Naive B cell (primary cell): ENCODE measurements around the gene SYTL3. TPM values are rescaled to one million over a fixed set of nuclear protein-coding genes. Genes with fewer than 3 reads are reported as not detected.

Source experiments
- ATAC-seq, 2 donors: fragments of 150-1000 bp; cut with Tn5 transposase; 2 replicates each; pipeline ENCODE4 v1.10.0; 2021; ENCODE audit warnings: low read depth in 2 of 2, mild to moderate bottlenecking in 2 of 2, moderate library complexity in 2 of 2
- DNase-seq: peaks from one replicate; pipeline ENCODE4 v3.0.0; 2022
- H3K27ac Mint-ChIP-seq, 6 donors: one replicate each; pipeline ENCODE4 v1.8.0; 2020 to 2022; ENCODE audit warnings: mild to moderate bottlenecking in 6 of 6, mixed read lengths in 6 of 6, moderate library complexity in 5 of 6, inconsistent platforms in 2 of 6
- H3K27me3 Mint-ChIP-seq, 3 donors: one replicate each; pipeline ENCODE4 v1.8.0; 2021 to 2022; ENCODE audit warnings: mixed read lengths in 3 of 3, mild to moderate bottlenecking in 1 of 3
- H3K36me3 Mint-ChIP-seq, 2 donors: one replicate each; pipeline ENCODE4 v1.8.0; 2020 to 2022; ENCODE audit warnings: mixed read lengths in 2 of 2, inconsistent platforms in 1 of 2, mild to moderate bottlenecking in 1 of 2
- H3K4me1 Mint-ChIP-seq, 3 donors: one replicate each; pipeline ENCODE4 v1.8.0; 2020 to 2022; ENCODE audit warnings: mixed read lengths in 3 of 3, inconsistent platforms in 1 of 3, mild to moderate bottlenecking in 1 of 3, moderate library complexity in 1 of 3
- H3K4me3 Mint-ChIP-seq, 8 donors: one replicate each; pipeline ENCODE4 v1.8.0; 2020 to 2022; ENCODE audit warnings: mild to moderate bottlenecking in 8 of 8, mixed read lengths in 8 of 8, moderate library complexity in 8 of 8, inconsistent platforms in 2 of 8
- H3K9me3 Mint-ChIP-seq, 7 donors: one replicate each; pipeline ENCODE4 v1.8.0; 2020 to 2022; ENCODE audit warnings: mixed read lengths in 7 of 7, mild to moderate bottlenecking in 5 of 7, inconsistent platforms in 2 of 7, moderate library complexity in 1 of 7
- polyA plus RNA-seq, 6 donors: library from polyadenylated mRNA; unstranded; fragments of 300-500 nt; fragmentation: Illumina TruSeq; gene quantifications; one replicate each; pipeline ENCODE4 v1.2.3, GENCODE V29; 2021; ENCODE audit warnings: low read depth in 6 of 6

SYTL3 gene
- polyA plus RNA-seq, 6 donors from 2014 or later, result 0.12 to 0.71 (median 0.31) TPM; not detected in 2

DNA sequence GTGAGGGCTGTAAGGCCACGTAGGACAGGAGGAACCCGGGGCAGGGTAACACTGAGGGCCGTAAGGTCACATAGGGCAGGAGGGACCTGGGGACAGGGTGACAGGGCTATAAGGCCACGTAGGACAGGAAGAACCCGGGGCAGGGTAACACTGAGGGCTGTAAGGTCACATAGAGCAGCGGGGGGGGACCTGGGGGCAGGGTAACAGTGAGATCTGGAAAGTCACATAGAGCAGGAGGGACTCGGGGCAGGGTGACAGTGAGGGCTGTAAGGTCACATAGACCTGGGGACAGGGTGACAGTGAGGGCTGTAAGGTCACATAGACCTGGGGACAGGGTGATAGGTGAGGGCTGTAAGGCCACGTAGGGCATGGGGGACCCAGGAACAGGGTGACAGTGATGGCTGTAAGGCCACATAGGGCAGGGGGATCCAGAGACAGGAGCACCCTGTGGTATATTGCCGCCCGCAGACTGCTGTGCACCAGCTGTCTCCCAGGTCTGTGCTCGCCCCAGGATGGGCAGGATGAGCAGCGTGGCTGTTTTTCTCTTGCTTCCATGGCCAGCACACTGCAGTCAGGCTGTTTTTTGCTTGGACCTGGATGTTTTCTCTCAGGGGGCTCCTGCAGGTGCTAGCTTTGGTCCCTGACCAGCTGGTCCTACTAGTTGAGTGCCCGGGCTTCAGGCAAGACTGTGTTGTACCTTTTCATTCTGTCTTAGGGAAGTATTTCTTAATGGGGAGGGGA, 55.7 kb downstream of the SYTL3 start:
- H3K9me3 Mint-ChIP-seq, result peaks cover 0 to 2% (median 0%) of the 10 kb centered on the region in 7 donors
- peak overlapping the region in 1 of 8 donors; percentile 22 for H3K4me3 Mint-ChIP-seq
- H3K27ac Mint-ChIP-seq, result peak overlapping the region in 5 of 6 donors; percentile 3 to 83 (median 39)

DNA sequence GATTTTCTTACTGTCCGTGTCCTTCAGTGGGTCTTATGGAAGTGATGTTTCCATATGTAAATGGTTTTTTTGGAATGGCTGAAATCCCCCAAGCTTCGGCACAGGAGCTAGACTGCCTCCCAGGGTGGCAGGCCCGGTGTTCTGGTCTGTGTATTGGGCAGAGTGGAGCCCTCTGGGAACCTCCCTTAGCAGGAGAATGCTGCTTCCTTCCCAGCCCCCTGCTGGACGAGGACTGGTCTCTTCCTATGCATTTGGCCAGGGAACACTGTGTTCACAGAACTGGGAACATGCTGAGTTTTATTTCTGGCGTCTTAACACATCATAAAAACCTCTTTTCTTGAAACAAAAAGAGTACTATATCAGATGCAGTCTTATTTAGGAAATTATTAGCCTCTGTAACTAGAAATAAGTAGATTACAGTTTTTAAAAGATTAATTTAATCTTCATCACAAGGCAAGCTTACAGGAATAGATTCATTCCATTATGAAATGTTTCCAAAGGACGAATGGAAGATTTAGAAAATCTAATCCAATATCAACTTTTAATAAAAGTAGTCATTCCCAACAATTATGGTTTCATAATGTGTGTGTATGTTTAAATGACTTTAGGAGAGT, 56.6 kb downstream of the SYTL3 start:
- Mint-ChIP-seq H3K36me3 (no peaks in the 10 kb centered on the region), H3K4me3 (no peak overlapping the region), H3K4me1 (peaks cover 11 to 34% (median 21%) of the 10 kb centered on the region in 3 donors), H3K27ac (peak overlapping the region in 1 of 6 donors; percentile 9), H3K9me3 (no peaks in the 10 kb centered on the region), H3K27me3 (no peaks in the 10 kb centered on the region)
- ATAC-seq, result no peak
- no peak for DNase-seq

More for the DNA sequence above, 55.7 kb downstream of the SYTL3 start:
- DNase-seq, result no peak
- ATAC-seq, result no peak
- Mint-ChIP-seq H3K4me1 (peaks cover 11 to 34% (median 21%) of the 10 kb centered on the region in 3 donors), H3K27me3 (no peaks in the 10 kb centered on the region), H3K36me3 (no peaks in the 10 kb centered on the region)

DNA sequence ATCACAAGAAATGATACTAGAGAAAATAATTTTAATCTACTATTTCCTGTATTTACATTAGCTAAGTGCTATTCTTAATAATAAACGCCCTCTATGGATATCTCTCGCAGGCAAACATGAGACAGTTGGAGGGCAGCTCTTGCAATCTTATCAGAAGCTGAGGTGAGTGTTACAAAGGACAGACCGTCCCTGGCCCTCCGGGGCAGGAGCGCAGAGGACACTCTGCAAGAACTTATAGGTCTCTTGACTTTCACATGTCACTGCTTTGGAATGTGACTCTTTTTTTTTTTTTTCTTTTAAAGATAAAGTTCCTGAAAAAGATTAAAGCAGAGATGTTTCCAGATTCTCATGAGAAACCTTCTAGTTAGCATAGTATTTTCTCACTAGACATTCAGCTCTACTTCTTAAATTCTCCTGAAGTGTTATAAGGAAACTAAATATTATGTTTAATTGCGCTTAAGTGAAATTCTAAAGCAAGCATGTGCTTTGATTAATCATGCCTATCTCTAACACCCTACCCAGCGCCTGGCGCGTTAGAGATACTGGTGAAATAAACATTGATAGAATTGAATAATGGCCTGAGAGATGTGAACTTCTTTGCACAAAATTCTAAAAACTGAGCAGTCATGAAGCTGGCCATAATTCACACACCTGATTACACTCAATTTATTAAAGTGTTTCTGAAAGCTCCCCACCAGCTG, 57.4 kb downstream of the SYTL3 start:
- no peaks in the 10 kb centered on the region for H3K36me3 Mint-ChIP-seq
- H3K27me3 Mint-ChIP-seq, result no peaks in the 10 kb centered on the region
- peak overlapping the region in 3 of 6 donors; percentile 75 to 91 (median 80) for H3K27ac Mint-ChIP-seq
- peak overlapping the region in 2 of 8 donors; percentile 50 to 64 for H3K4me3 Mint-ChIP-seq
- H3K9me3 Mint-ChIP-seq, result no peaks in the 10 kb centered on the region
- H3K4me1 Mint-ChIP-seq, result peaks cover 11 to 37% (median 21%) of the 10 kb centered on the region in 3 donors
- DNase-seq (no peak), ATAC-seq (no peak)

DNA sequence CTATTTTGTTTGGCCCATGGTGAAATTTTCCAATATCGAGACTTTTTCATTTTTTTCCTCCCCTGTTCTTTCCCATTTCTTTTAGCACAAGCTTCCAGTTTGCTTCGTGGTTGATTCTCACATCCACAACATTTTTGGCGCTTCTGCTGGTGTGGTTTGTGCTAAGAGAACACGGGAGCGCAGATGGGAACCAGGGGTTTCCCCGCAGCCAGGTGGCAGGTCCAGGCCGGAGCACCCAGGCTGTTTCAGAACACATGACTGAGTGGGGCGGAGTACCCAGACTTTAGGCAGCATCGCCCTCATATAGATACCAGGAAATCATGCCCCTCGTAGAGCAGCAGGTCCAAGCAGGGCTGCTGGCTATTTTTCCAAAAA, 58.0 kb downstream of the SYTL3 start:
- Mint-ChIP-seq H3K4me1 (peaks cover 11 to 39% (median 21%) of the 10 kb centered on the region in 3 donors), H3K4me3 (peak overlapping the region in 3 of 8 donors; percentile 40 to 64 (median 50)), H3K27ac (peak overlapping the region in 5 of 6 donors; percentile 58 to 92 (median 80))

DNA sequence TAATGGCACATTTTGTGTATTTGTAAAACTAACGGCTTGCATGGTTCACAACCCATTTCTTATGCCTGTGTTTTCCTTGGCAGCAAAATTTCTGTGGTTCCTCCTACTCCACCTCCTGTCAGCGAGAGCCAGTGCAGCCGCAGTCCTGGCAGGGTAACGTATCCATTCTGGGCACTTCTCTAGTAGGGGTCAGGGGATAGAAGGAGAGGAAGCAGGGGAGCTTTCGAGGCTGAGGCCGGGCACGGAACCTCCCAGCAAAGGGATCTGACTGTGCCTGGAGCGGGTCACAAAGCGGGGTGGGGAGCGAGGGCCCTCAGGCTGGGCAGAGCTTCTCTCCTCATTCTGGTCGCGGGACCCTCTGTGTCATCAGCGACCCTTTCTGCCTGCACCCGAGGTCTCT, 58.4 kb downstream of the SYTL3 start:
- Mint-ChIP-seq H3K9me3 (no peaks in the 10 kb centered on the region), H3K4me1 (peaks cover 11 to 39% (median 24%) of the 10 kb centered on the region in 3 donors), H3K27ac (peak overlapping the region in 4 of 6 donors; percentile 33 to 92 (median 78)), H3K36me3 (no peaks in the 10 kb centered on the region), H3K4me3 (peak overlapping the region in 2 of 8 donors; percentile 40 to 51), H3K27me3 (no peaks in the 10 kb centered on the region)
- ATAC-seq (no peak), DNase-seq (no peak)

More for the DNA sequence above, 58.0 kb downstream of the SYTL3 start:
- DNase-seq (peak; percentile 48), ATAC-seq (peak; percentile 45 to 61)
- no peaks in the 10 kb centered on the region for H3K27me3 Mint-ChIP-seq
- no peaks in the 10 kb centered on the region for H3K9me3 Mint-ChIP-seq
- H3K36me3 Mint-ChIP-seq, result no peaks in the 10 kb centered on the region

DNA sequence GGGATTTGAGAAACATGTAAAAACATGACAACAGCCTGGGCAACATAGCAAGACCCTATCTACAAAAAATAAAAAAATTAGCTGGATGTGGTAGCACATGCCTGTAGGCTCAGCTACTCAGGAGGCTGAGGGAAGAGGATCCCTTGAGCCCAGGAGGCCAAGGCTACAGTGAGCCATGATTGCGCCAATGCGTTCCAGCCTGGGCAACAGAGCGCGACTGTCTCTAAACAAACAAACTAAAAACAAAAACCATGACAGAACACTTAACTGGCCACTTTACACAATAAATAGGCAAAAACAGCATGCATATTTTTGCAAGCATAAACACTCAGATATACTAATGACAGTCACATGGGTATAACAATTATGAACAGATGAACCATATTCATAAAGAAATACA, 60.0 kb downstream of the SYTL3 start:
- no peaks in the 10 kb centered on the region for H3K36me3 Mint-ChIP-seq
- ATAC-seq, result no peak
- peak overlapping the region in 1 of 6 donors; percentile 14 for H3K27ac Mint-ChIP-seq

DNA sequence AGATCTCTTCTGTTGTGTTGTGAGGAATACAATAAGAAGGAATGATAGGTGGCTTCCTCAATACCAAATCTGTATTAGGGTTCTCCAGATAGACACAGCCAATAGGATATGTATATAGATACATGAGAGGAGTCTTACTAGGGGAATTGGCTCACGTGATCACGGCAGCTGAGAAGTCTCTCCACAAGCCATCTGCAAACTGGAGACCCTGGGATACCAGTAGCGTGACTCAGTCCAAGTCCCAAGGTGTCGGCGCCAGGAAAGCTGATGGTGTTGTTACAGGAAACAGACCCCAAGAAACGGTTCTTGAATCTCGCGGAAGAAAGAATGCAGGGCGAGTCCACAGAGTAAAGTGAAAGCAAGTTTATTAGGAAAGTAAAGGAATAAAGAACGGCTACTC, 61.4 kb downstream of the SYTL3 start:
- Mint-ChIP-seq H3K27me3 (no peaks in the 10 kb centered on the region), H3K9me3 (no peaks in the 10 kb centered on the region), H3K4me1 (peaks cover 24 to 43% (median 41%) of the 10 kb centered on the region in 3 donors), H3K27ac (peak overlapping the region in 2 of 6 donors; percentile 30 to 66), H3K36me3 (no peaks in the 10 kb centered on the region), H3K4me3 (peak overlapping the region in 1 of 8 donors; percentile 63)
- ATAC-seq (no peak), DNase-seq (no peak)

More for the DNA sequence above, 60.0 kb downstream of the SYTL3 start:
- Mint-ChIP-seq H3K27me3 (no peaks in the 10 kb centered on the region), H3K4me3 (no peak overlapping the region), H3K9me3 (no peaks in the 10 kb centered on the region), H3K4me1 (peaks cover 12 to 38% (median 29%) of the 10 kb centered on the region in 3 donors)
- DNase-seq, result no peak

DNA sequence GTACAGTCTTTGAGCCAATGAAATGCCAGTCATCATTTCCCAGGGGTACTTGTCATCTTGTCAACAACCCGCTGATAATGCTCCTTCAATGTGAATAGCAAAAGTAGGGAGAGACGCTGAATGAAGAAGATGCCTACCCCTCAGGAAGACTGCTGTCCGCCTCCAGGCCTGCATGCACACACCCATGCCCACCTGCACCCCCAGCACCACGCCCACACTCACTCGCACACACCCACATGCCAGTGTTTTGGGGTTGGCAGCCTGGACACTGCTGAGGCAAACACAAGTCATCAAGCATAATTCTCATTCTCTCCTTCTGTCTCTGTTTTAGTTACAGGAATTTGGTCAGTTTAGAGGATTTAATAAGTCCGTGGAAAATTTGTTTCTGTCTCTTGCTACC, 63.6 kb downstream of the SYTL3 start:
- peaks cover 36 to 54% (median 49%) of the 10 kb centered on the region in 3 donors for H3K4me1 Mint-ChIP-seq
- peak overlapping the region in 2 of 6 donors; percentile 25 to 26 for H3K27ac Mint-ChIP-seq
- ATAC-seq (no peak), DNase-seq (no peak)
- H3K4me3 Mint-ChIP-seq, result no peak overlapping the region
- H3K9me3 Mint-ChIP-seq, result peaks cover 0 to 1% (median 0%) of the 10 kb centered on the region in 7 donors
- H3K36me3 Mint-ChIP-seq, result no peaks in the 10 kb centered on the region
- no peaks in the 10 kb centered on the region for H3K27me3 Mint-ChIP-seq

DNA sequence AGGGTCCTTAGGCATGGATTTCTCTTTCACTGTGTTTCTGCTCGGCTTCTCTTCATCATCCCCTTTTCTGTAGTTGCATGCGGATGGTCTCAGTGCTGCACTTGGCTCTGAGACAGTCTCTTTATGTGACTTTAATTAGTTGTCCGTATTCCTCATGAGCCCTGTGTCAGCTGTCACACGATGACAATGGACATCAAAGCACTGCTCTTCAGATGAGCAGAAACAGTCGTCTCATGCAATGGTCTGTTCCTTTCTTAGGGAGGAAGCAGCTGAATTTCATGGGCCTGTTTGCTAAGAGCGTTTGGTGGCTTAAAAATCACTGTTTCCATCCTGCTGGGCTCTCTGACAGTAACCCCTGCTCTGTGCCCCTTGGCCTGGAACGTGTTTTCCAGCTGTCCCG, 64.9 kb downstream of the SYTL3 start:
- Mint-ChIP-seq H3K36me3 (no peaks in the 10 kb centered on the region), H3K4me1 (peaks cover 45 to 65% (median 57%) of the 10 kb centered on the region in 3 donors)

DNA sequence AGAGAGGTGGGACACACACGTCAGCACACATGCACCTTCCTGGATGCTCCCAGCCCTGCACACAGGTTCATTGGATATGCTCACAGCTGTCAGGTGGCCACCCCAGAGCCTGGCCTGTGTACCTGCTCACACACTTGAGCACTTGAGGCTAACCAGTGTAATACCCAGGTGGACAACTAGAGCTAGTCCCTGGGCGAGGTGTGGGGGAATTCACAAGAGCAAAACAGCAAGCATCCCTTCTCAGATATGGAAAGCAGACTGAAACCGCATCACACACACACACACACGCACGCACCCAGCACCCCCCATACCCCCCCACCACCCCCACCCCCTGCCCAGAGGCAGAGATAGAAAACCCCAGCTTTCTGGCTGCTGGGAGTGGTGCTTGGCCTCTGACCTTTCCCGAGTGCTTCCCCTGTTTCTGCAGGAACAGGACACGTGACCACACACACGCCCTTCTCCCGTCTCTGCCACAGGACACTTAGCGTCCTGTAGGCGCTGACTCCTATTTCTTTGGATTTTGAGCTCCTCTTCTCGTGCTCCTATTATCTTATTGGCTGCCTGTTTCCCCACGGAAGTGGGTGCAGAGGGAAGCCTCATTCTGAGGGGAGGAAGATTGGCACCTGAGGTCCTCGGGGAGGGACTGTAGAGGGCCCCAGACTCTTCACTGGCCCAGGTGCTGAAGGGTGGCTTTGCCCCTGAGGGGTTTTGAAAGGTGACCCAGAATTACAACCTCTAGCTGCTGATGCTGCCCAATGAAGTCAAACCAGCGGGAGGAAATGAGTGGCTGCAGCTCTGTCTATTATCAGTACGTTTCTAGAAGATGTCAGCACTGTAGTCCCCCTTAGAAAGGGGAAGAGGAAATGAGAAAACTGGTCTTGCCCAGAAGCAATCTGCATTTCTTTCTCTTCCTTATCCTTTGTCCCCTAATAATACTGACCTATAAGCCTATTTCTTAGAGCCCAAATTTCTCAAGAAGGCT, 65.8 kb downstream of the SYTL3 start:
- Mint-ChIP-seq H3K4me1 (peaks cover 50 to 72% (median 63%) of the 10 kb centered on the region in 3 donors), H3K27me3 (no peaks in the 10 kb centered on the region)
- ATAC-seq, result peak; percentile 81 to 82

More for the DNA sequence above, 64.9 kb downstream of the SYTL3 start:
- peak overlapping the region; percentile 93 to 98 (median 96) for H3K27ac Mint-ChIP-seq
- ATAC-seq (no peak), DNase-seq (no peak)
- peak overlapping the region in 3 of 8 donors; percentile 48 to 60 (median 58) for H3K4me3 Mint-ChIP-seq
- no peaks in the 10 kb centered on the region for H3K27me3 Mint-ChIP-seq
- peaks cover 0 to 1% (median 0%) of the 10 kb centered on the region in 7 donors for H3K9me3 Mint-ChIP-seq

DNA sequence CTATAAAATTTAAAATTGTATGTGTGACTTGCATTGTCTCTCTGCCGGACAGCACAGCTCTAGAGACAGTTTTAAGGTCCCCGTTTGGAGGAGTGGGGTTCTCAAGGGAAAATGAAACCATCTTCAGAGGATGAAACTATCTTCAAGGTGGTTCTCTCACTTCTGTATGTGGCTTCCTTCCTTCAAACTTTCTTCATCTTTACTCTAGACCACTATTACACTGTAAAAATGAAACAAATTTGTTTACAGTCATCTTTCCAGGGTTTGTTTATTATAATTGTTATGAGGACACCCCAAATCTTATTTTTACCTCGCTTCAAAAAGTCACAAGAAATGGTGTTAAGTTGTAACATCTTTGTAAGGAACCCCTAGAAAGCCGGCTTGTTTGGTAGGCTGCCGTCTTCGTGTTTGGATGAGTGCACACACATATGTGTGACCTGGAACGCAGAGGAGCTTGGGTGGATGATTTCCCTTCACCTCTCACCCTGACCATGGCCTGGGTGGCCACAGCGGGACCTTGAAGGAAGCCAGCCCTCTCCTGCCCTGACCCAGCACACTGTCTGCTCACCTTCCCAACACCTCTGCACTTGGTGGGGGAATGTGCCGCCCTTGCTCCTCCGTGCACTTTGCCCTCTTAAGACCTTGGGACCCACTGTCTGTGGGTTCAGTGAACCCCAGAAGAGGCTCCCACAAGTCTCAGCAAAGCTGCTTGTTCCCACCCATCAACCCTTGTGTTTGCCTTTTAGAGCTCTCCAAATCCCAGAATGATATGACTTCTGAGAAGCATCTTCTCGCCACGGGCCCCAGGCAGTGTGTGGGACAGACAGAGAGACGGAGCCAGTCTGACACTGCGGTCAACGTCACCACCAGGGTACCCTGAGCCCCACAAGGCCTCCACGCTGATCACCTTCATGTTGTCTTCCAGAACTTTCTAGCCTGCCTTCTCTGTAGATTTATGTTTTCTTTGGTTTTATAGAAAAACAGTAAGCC, 67.8 kb downstream of the SYTL3 start:
- ATAC-seq (peak; percentile 60 to 67), DNase-seq (peak; percentile 63)
- H3K36me3 Mint-ChIP-seq, result no peaks in the 10 kb centered on the region
- H3K27me3 Mint-ChIP-seq, result no peaks in the 10 kb centered on the region
- H3K4me1 Mint-ChIP-seq, result peaks cover 59 to 80% (median 62%) of the 10 kb centered on the region in 3 donors
- H3K27ac Mint-ChIP-seq, result peak overlapping the region; percentile 87 to 99 (median 96)
- H3K4me3 Mint-ChIP-seq, result peak overlapping the region; percentile 64 to 91 (median 86)
- H3K9me3 Mint-ChIP-seq, result peaks cover 0 to 1% (median 0%) of the 10 kb centered on the region in 7 donors

More for the DNA sequence above, 65.8 kb downstream of the SYTL3 start:
- H3K36me3 Mint-ChIP-seq, result no peaks in the 10 kb centered on the region
- H3K4me3 Mint-ChIP-seq, result peak overlapping the region; percentile 40 to 91 (median 77)
- peak overlapping the region; percentile 95 to 100 (median 98) for H3K27ac Mint-ChIP-seq
- H3K9me3 Mint-ChIP-seq, result peaks cover 0 to 1% (median 0%) of the 10 kb centered on the region in 7 donors
- peak; percentile 81 for DNase-seq
